NCI-H146 (cell line): ENCODE results near the gene CFAP100.

Source experiments
- DNase-seq: peaks from one replicate; lab custom pipeline; 2025; lab: John Stamatoyannopoulos, UW

CFAP100 gene

DNA sequence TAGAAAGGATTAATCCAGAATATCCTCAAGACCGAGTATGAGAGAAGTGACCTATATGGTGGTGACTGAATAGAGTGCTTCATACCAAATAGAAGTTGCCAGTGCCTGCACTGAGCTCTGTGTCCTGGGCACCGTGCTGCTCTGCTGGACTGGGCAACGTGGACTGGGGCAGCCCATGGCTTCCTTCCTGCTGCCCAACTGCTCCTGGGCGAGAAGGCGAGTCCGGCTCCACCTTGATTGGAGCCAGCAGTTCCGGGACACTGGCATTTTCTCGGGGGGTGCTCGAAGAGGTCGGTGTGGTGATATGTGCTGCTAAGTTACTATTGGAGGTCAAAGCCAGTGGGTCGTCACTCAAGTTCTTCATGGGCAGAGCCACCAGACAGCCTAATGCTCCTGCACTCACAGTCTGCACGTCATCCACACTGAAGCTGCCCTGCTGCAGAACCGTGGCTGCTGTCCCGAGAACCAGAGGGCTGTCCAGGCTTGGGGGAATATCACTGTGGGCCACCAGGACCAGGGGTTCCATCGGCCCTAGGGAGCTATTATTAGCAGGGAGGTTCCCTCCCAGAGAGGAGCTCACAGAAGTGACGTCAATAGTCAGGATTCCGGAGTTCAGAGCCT, 66.9 kb downstream of the CFAP100 start:
- DNase-seq: no peak

DNA sequence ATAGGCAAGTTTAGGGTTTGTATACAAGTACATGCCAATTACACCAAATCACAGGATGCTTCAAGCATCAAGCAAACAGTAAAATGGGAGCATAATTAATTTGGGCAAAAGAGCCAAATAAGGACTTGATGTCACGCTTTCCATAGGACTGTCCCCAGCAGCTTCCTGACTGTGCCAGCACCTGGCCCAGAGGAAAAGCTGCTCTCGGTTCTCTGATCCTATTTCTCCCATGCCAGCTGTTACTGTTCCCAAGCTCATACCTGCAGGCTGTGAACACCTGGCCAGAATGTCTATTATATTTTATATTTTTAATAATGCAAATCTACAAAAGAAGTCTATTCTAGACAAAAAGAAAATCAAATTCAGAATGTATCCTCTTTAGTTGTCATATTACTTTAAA, 68.8 kb downstream of the CFAP100 start:
- DNase-seq: no peak

DNA sequence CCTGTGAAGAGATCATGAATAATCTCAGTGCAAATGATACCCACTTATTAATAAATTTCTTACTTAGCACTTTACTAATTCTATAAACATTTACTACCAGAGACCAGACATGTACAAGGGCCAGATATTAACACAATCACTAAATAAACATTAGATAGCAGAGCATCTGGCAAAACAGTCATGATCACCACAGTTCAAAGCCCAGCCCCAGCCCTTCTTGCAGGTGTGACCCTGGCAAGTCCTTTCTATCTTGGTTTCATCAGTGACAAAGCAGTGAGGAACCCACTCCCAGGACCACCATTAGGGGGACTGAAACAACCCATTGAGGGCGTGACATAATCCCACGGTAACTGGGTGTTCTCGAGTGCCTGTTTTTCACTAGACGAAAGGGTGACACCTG, 69.4 kb downstream of the CFAP100 start:
- DNase-seq: no peak

- DNase-seq: no peak
These were observed 69.8 kb downstream of the CFAP100 start for GRCh38 chr3:126464494-126464893.

DNA sequence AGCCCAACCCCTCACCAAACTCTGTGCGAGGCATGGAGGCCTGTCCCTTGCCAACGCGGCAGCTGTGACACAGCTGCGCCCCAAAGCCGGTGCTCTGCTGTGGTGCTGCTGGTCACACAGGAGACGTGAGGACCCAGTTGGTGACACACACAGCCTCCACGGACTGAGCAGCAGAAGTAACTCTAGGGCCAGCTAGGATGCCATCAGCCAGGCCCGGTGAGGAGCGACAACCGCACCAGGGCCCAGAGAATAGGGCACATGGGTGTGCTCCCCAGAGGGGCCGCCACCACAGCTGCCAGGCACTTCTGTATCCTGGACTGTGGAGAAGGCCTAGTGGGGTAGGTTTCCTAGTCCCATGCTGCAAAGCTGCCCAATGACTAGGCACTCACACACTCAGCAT, 70.3 kb downstream of the CFAP100 start:
- no peak for DNase-seq

DNA sequence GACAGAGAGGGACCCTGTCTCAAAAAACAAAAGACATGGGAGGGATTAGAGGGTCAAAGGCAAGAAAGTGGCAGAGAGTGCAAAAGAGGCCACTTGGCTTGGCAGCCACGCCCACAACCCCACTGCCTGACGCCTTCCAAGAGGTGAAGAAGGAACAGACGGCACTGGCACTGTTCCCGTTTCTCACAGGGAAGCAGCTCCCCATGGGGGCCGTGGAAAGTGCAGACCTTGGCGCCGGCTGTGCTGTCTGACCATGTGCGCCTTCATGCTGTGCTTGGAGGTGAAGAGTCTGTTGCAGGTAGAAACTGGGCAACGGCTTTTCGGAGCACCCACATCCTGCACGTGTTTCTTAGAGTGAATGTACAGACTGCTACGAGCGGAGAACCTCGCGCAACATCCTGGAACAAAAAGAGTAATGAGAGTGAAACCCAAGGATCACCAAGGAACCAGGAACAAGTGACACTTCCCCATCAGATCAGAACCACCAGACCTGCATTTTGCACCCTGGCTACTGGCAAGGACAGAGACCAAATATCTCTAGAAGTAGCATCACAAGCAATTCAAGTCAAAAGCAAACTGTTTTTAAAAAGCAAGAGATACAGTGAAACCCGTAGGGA, 71.3 kb downstream of the CFAP100 start:
- no peak for DNase-seq

GRCh38 chr3:126466886-126467610, 72.3 kb downstream of the CFAP100 start:
- DNase-seq: no peak

GRCh38 chr3:126467611-126467955, 72.9 kb downstream of the CFAP100 start:
- no peak for DNase-seq

DNA sequence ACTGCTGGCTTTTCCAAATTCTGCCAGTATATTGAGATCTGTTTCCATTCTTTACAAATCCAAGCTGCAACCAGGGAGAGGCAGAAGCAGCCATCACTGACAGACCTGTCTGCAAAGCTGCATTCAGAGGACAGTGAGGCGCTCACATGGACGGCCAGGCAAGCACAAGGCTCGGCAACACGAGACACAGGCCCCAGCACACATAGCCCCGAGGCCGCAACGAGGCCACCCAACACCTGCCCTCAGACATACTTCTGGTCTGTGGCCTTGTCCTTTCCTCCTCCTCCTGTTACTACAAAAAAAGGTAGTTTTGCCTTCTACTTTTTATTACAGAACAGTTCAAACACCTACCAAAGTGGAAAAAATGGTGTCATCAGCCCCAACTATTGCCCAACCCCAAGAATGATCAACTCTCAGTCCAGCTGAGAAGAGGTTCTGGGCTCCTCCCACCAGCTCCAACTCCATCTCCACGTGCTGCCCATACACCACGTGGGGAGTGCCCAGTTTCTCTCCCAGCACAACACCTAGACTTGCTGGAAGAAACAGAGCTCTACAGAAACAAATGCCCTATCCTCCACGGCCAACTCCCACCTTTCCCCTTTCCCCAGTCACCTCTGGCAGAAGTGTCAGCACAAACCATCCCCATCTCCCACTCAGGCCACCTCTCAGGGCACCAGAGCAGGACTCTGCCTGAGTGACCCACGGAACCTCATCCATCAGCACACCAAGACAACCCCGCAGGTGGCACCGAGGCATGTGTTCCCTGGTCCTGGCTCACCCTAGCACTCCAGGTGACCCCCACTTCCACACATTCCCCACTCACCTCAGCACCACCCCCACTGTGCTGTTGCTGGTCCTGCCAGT, 73.6 kb downstream of the CFAP100 start:
- DNase-seq: no peak

- DNase-seq: no peak
These were observed 74.8 kb downstream of the CFAP100 start for GRCh38 chr3:126469479-126469878.

- DNase-seq: peak; percentile 80
These were observed 77.7 kb downstream of the CFAP100 start for GRCh38 chr3:126472277-126473006.

DNA sequence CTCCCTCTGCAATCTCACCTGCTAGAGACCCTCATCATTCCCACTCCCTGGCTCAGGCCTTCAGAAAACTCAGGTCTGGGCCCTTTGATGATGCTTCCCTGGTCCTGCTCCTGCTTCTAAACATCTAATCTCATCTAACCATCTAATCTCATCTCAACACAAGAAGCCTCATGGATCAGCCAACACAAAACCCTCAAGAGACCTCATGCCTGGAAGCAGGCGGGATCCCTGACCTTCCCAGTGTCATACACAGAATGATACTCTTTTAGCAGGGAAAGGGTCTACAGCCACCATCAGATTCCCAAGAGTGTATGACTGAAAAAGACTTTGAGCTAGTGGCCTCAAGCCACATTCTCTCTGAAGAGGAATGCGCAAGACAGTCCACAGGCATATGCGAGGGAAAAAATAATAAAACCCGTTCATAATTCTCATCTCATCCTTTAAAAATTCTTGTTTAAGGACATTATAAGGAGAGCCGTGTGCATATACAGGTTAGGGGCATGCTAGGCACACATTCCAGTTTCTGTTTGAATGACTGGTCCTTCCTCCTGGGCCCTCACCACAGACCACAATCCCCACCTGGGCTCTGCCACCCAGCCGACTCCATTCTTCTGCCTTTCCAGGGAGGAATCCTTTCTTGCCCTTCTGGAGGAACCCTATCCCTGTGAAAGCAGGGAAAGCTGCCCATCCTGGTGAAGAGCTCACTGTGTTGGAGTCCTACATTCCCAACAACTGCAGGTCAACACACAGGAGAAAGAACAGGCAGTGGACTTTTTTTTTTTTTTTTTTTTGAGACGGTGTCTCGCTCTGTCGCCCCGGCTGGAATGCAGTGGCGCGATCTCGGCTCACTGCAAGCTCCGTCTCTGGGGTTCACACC, 78.8 kb downstream of the CFAP100 start:
- DNase-seq: no peak

- peak; percentile 79 for DNase-seq
These were observed 80.0 kb downstream of the CFAP100 start for GRCh38 chr3:126474498-126475412.

DNA sequence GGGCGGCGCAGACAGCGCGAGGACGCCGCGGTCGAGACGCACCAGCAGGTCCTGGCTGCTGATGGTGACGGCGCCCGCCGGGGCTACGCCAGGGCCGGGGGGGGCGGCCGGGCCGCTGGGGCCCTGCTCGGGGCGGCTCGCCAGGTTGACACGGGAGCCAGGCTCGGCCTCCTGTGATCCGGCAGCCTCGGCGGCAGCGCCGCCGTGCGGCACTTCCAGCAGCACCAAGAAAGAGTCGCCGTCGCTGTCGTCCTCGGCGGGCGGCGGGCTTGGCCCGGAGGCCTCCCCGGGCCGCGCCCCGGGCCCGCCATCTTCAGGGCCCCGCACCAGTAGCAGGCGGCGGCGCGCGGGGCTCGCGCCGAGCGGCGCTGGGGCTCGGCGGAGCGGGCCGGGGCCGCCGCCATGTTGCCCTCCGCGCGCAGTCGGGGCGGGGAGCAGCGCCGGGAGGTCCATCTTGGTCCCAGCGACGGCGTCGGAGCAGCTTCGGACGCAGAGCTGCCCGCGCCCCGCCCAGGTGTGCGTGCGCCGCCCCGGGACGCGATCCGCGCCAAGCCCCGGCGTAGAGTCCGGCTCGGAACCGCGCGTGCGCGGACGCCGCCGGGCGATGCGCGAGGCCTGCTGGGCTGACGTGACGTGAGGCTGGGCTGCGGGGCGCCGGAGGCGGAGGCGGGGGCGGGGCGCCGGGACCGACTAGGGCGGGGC, 80.9 kb downstream of the CFAP100 start, which contains the start of gene ZXDC:
TSS of gene ZXDC (minus strand) at position 479 of the 702 bp plus-strand sequence. CDS start at position 453, 26 bp downstream.
- DNase-seq: peak; percentile 98

- peak; percentile 90 for DNase-seq
These were observed 81.7 kb downstream of the CFAP100 start for GRCh38 chr3:126476166-126477060.

GRCh38 chr3:126477061-126477380, 82.3 kb downstream of the CFAP100 start:
- DNase-seq: peak; percentile 53

DNA sequence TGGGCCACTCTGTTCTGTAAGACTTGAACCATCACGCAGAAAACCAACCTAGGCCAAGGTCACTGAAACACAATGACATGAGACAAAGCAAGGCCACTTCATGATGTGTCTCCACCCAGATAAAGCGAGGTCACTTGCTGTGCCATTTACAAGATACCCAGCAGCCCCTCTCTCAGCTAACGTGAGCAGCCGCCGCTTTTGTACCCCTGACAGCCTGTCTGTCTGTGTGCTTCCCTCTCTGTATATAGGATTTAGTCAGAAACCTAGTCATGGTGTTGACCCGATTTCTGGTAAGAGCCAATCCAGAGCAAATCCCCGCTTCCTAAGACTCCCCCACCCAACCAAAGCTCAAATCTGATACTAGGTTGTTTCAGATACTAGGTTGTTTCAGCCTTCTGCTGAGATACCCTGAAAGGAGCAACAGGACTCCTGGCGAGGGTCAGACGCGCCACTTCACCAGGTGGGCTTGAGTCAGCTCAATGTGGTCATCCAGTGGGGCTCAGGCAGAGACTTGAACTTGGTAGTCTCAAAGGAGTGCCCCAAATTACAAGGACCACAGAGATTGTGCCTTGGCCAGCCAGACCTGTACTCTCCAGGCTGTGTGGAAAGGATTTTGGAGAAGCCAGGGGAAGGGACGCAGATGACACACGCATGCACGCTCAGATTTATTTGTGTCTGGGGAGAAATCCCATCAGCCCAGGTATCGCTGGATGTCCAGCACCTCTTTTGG, 84.0 kb downstream of the CFAP100 start:
- no peak for DNase-seq
